Activated B cell treated with CpG ODN at 0.5 μM for 24 hours (primary cell): ENCODE data around the gene WNK1. TPM values are rescaled to one million over a fixed set of nuclear protein-coding genes. Genes with fewer than 3 reads are reported as not detected.

Experiments
- ATAC-seq: fragments of 200-7000 bp; cut with Tn5 transposase; one replicate; pipeline ENCODE4 v1.10.0; 2021; ENCODE audit warnings: low read depth, mild to moderate bottlenecking, moderate library complexity
- CTCF ChIA-PET: fragments of 350-600 bp; sonication (Branson Sonifier 250); formaldehyde crosslinking; loops from one replicate; lab custom pipeline; 2021; ENCODE audit warnings: antibody characterized with exemption; lab: Charles Lee
- POLR2A ChIA-PET: fragments of 350-600 bp; sonication (Branson Sonifier 250); formaldehyde crosslinking; loops from one replicate; lab custom pipeline; 2021; ENCODE audit warnings: antibody characterized with exemption; lab: Charles Lee
- DNase-seq: peaks from one replicate; pipeline ENCODE4 v3.0.0; 2022
- H3K27ac Mint-ChIP-seq: one replicate; pipeline ENCODE4 v1.8.0; 2020; ENCODE audit warnings: mixed read lengths
- H3K27me3 Mint-ChIP-seq: one replicate; pipeline ENCODE4 v1.8.0; 2021; ENCODE audit warnings: mixed read lengths
- H3K36me3 Mint-ChIP-seq: one replicate; pipeline ENCODE4 v1.8.0; 2021; ENCODE audit warnings: low read depth, mixed read lengths
- H3K4me1 Mint-ChIP-seq: one replicate; pipeline ENCODE4 v1.8.0; 2021; ENCODE audit warnings: mixed read lengths
- H3K4me3 Mint-ChIP-seq: one replicate; pipeline ENCODE4 v1.8.0; 2020; ENCODE audit warnings: mild to moderate bottlenecking, mixed read lengths
- H3K9me3 Mint-ChIP-seq: one replicate; pipeline ENCODE4 v1.8.0; 2020; ENCODE audit warnings: mixed read lengths
- intact Hi-C: fragments of 100-400 bp; cut with micrococcal nuclease; formaldehyde crosslinking; loops from one replicate; pipeline ENCODE4 v1.15.1; 2024
- total RNA-seq: library from RNA; stranded (reverse); gene quantifications from 2 replicates; pipeline ENCODE4 v1.2.3, GENCODE V29; 2022
- TF ChIP-seq, protein P1 (sequence below): fragments of 200-600 bp; IDR thresholded peaks from one replicate; pipeline ENCODE4 v1.8.0; 2022; ENCODE audit warnings: antibody characterized with exemption, mild to moderate bottlenecking

WNK1 gene
- total RNA-seq, 1 donor from 2014 or later: 155 TPM

GRCh38 chr12:946631-947030 is 194.3 kb downstream of the WNK1 start:
- TF ChIP-seq, protein P1, sequence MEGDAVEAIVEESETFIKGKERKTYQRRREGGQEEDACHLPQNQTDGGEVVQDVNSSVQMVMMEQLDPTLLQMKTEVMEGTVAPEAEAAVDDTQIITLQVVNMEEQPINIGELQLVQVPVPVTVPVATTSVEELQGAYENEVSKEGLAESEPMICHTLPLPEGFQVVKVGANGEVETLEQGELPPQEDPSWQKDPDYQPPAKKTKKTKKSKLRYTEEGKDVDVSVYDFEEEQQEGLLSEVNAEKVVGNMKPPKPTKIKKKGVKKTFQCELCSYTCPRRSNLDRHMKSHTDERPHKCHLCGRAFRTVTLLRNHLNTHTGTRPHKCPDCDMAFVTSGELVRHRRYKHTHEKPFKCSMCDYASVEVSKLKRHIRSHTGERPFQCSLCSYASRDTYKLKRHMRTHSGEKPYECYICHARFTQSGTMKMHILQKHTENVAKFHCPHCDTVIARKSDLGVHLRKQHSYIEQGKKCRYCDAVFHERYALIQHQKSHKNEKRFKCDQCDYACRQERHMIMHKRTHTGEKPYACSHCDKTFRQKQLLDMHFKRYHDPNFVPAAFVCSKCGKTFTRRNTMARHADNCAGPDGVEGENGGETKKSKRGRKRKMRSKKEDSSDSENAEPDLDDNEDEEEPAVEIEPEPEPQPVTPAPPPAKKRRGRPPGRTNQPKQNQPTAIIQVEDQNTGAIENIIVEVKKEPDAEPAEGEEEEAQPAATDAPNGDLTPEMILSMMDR: no peak
- ChIA-PET POLR2A (no interaction called here), CTCF (no interaction called here)
- peaks cover 33% of the 10 kb centered on the region for H3K4me1 Mint-ChIP-seq
- intact Hi-C loops: no loop called here
- H3K27me3 Mint-ChIP-seq: no peaks in the 10 kb centered on the region
- no peak overlapping the region for H3K27ac Mint-ChIP-seq
- DNase-seq (no peak), ATAC-seq (no peak)
- peaks cover 38% of the 10 kb centered on the region for H3K36me3 Mint-ChIP-seq
- no peaks in the 10 kb centered on the region for H3K9me3 Mint-ChIP-seq
- no peak overlapping the region for H3K4me3 Mint-ChIP-seq

GRCh38 chr12:948238-948637 is 195.9 kb downstream of the WNK1 start:
- ATAC-seq (no peak), DNase-seq (no peak)
- Mint-ChIP-seq H3K27me3 (no peaks in the 10 kb centered on the region), H3K4me3 (peak overlapping the region; percentile 99), H3K9me3 (no peaks in the 10 kb centered on the region), H3K4me1 (peaks cover 33% of the 10 kb centered on the region), H3K27ac (peak overlapping the region; percentile 50), H3K36me3 (peaks cover 29% of the 10 kb centered on the region)
- intact Hi-C loops: loop anchor here (2.0 kb wide), 1 partner anchor 559 kb away; the partner anchor contains the start of gene KDM5A
- TF ChIP-seq, protein P1: no peak
- POLR2A ChIA-PET: interaction anchor here (0.7 to 2.5 kb wide), 2 partner anchors 43 to 271 kb away, joined by 5 to 46 read pairs; partner anchors contain the start of gene ERC1
- CTCF ChIA-PET: interaction anchor here (1.8 kb wide), 1 partner anchor 372 kb away, joined by 8 read pairs; no protein-coding TSS in a partner anchor

DNA sequence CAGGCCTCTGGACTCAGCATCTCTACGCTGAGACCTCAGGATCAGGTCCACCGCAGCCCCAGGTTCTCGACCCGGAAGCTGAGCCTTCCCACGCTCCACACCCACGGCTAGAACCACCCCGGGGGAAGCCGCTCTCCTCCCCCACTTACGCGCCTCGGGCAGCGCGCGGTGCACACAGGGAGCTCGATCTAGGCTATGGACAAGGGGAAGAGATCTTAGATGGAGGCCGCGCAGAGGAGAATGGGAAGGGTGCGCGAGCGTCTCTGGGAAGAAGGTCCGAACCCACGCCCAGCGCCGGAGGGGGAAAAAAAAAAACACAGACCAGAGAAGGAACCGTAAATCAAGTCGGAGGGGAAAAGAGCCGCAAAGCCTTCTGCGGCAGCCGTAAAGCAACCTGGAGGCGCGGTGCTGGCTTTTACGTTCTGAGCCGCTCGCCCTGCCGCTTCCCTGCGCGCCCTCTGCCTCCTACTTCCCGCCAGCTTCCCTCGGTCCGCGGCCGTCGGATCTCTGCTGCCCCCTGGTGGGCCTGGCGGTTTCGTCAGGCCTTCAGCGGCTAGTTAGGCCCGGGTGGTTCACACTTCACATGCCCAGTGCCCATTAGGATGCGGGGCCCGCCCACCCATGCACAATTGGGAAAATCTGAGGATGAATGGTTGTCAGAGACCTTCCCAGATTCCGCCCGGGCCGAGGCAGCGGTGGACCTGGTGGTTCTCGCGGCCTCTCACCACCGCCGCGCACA is 197.2 kb downstream of the WNK1 start, which contains the start of gene RAD52:
Gene RAD52, minus strand, starts transcription at position 242 of the 739 bp plus-strand sequence. CDS start 16,636 bp downstream, outside the sequence.
- Mint-ChIP-seq H3K4me1 (peaks cover 26% of the 10 kb centered on the region), H3K27me3 (no peaks in the 10 kb centered on the region), H3K4me3 (peak within 1 kb of the TSS; percentile 99), H3K36me3 (peaks cover 19% of the 10 kb centered on the region), H3K9me3 (no peaks in the 10 kb centered on the region), H3K27ac (peak within 1 kb of the TSS; percentile 96)
- TF ChIP-seq, protein P1: peak; percentile 65
- ATAC-seq (peak; percentile 85), DNase-seq (peak; percentile 97)
- ChIA-PET POLR2A (interaction anchor here (0.5 to 2.5 kb wide), 21 partner anchors 9 to 975 kb away, joined by 3 to 46 read pairs (median 5); partner anchors contain the start of genes ERC1, FBXL14 and WNK1), CTCF (interaction anchor here (0.6 to 1.8 kb wide), 14 partner anchors 28 to 657 kb away, joined by 3 to 11 read pairs (median 4); partner anchors contain the start of gene ERC1)
- intact Hi-C loops: loop anchor here (1.0 to 5.0 kb wide), 13 partner anchors 42 to 1055 kb away; partner anchors contain the start of genes ADIPOR2, CCDC77, DCP1B and ERC1

DNA sequence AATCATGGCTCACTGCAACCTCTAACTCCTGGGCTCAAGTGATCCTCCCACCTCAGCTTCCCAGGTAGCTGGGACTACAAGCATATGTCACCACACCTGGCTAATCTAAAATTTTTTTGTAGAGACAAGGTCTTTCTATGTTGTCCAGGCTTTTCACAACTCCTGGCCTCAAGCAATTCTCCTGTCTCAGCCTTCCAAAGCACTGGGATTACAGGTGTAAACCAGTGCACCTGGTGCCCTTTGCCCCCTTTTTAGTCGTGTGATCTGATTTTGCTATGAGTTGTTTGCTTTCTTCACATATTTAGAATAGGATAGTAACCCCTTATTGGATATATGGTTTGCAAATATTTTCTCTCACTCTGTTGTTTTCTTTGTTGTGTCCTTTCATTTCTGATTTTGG is 198.8 kb downstream of the WNK1 start:
- Mint-ChIP-seq H3K4me1 (peaks cover 21% of the 10 kb centered on the region), H3K36me3 (peaks cover 13% of the 10 kb centered on the region), H3K9me3 (no peaks in the 10 kb centered on the region), H3K27ac (peak overlapping the region; percentile 9), H3K4me3 (no peak overlapping the region), H3K27me3 (no peaks in the 10 kb centered on the region)
- intact Hi-C loops: loop anchor here (2.0 to 5.0 kb wide), 2 partner anchors 141 to 740 kb away; partner anchors contain the start of gene ADIPOR2
- ATAC-seq: no peak
- no peak for DNase-seq
- TF ChIP-seq, protein P1: no peak
- POLR2A ChIA-PET: no interaction called here
- CTCF ChIA-PET: interaction anchor here (1.5 kb wide), 1 partner anchor 135 kb away, joined by 6 read pairs; no protein-coding TSS in a partner anchor

DNA sequence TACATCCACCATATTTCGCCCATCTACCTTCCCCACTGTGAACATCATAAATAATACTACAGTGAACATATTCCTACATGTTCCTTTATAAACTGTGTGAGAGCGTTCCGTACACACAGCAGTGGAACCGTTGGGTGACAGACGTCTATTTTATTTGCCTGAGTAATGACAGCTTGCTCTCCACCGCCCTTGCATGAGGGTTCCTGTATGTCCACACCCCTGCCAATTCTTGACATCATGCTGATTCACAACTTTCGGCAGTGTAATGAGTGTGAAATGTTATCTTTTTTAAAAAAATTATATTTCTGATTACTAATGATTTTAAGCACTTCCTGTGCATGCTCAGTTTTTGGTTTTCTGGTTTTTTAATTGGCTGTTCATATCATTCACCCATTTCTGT is 201.4 kb downstream of the WNK1 start:
- Mint-ChIP-seq H3K4me3 (no peak overlapping the region), H3K27ac (no peak overlapping the region), H3K27me3 (no peaks in the 10 kb centered on the region), H3K9me3 (no peaks in the 10 kb centered on the region), H3K4me1 (peaks cover 13% of the 10 kb centered on the region), H3K36me3 (peaks cover 8% of the 10 kb centered on the region)
- TF ChIP-seq, protein P1: no peak
- ATAC-seq (no peak), DNase-seq (no peak)
- POLR2A ChIA-PET: interaction anchor here (0.6 kb wide), 1 partner anchor 20 kb away, joined by 3 read pairs; no protein-coding TSS in a partner anchor
- CTCF ChIA-PET: no interaction called here
- intact Hi-C loops: loop anchor here (5.0 kb wide), 1 partner anchor 139 kb away; no protein-coding TSS in a partner anchor
